OCI-LY1 (cell line): ENCODE data around the gene BTBD1.

Experiments used
- CTCF ChIP-seq: fragments of 200-600 bp; sonication (generic), shearing (Covaris generic); IDR thresholded peaks from 2 replicates; pipeline ENCODE4 v1.5.1; 2017; ENCODE audit warnings: mild to moderate bottlenecking, antibody characterized with exemption, low read length, moderate library complexity, mixed read lengths
- EZH2 ChIP-seq: fragments of 200-600 bp; sonication (generic), shearing (Covaris generic); IDR thresholded peaks from 2 replicates; pipeline ENCODE4 v1.8.0; 2017; ENCODE audit warnings: borderline replicate concordance, mixed run types, mild to moderate bottlenecking, antibody characterized with exemption, low read length, moderate library complexity, mixed read lengths

DNA sequence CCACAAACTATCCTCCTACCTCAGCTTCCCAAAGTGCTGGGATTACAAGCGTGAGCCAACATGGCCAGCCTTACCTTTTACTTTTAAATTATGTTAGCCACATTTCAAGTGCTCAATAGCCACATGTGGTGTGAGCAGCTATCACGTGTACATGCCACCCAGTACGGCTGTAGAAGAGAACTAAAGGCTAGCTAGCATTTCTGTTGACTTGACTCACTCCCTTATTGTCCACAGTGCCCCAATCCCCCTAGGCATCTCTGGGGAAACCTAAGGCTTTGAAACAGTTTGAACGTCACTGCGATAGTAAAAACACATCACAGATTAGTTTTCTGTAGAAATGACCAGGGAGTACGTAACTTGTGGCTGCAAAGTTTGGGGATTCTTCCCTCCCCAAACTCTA lies 67.6 kb downstream of the BTBD1 start:
- TF ChIP-seq EZH2 = no peak
- no peak for TF ChIP-seq CTCF
